Measurements from ENCODE around the gene NENF. TPM values are rescaled to one million over a fixed set of nuclear protein-coding genes. Genes with fewer than 3 reads are reported as not detected.
A peak's percentile ranks its signal among the peaks of the same experiment; 100 is the strongest.
"Not testable (repeated sequence)": the region's sequence is repeated elsewhere in the genome, so short reads cannot be mapped to it uniquely, and the experiment has no call there.

NENF gene
- total RNA-seq, 1 donor from 2014 or later = 110 TPM

- TF ChIP-seq CTCF (IDR thresholded peaks at IDR 0.05) = no peak
- TF ChIP-seq POLR2AphosphoS5 (IDR thresholded peaks at IDR 0.05; ENCODE audit: insufficient read depth in 1 of 2, low read depth in 1 of 2) = no peak
- H3K9me3 ChIP-seq = no peaks in the 10 kb centered on the region
- peaks cover 20% of the 10 kb centered on the region for H3K4me1 ChIP-seq
- no peak overlapping the region for H3K27ac ChIP-seq
- intact Hi-C loops (cut with DNase I) = loop anchor here (10.0 kb wide), 2 partner anchors 131 to 311 kb away; partner anchors contain the start of gene ATF3
- H3K27me3 ChIP-seq = no peaks in the 10 kb centered on the region
- H3K36me3 ChIP-seq = no peaks in the 10 kb centered on the region
- DNase-seq (ENCODE audit: extremely low spot score in 2 of 2) = no peak
- no peak overlapping the region for H3K4me3 ChIP-seq
These were observed 41.0 kb downstream of the NENF start for GRCh38 chr1:212473729-212474128.

GRCh38 chr1:212475151-212475550, 42.4 kb downstream of the NENF start:
- no peak for DNase-seq (ENCODE audit: extremely low spot score in 2 of 2)

GRCh38 chr1:212475831-212476230, 43.1 kb downstream of the NENF start:
- H3K4me1 ChIP-seq; H3K9me3 ChIP-seq; DNase-seq (ENCODE audit: extremely low spot score in 2 of 2); H3K4me3 ChIP-seq; H3K27me3 ChIP-seq; H3K27ac ChIP-seq; H3K36me3 ChIP-seq: not testable (repeated sequence)
- intact Hi-C loops (cut with DNase I) = loop anchor here (10.0 kb wide), 2 partner anchors 129 to 309 kb away; partner anchors contain the start of gene ATF3

More at GRCh38 chr1:212475151-212475550, 42.4 kb downstream of the NENF start:
- H3K36me3 ChIP-seq = no peaks in the 10 kb centered on the region
- peaks cover 11% of the 10 kb centered on the region for H3K4me1 ChIP-seq
- H3K27ac ChIP-seq = no peak overlapping the region
- H3K27me3 ChIP-seq = no peaks in the 10 kb centered on the region
- TF ChIP-seq POLR2AphosphoS5 (IDR thresholded peaks at IDR 0.05; ENCODE audit: insufficient read depth in 1 of 2, low read depth in 1 of 2) = no peak
- TF ChIP-seq POLR2A (IDR thresholded peaks at IDR 0.05) = no peak
- TF ChIP-seq CTCF (IDR thresholded peaks at IDR 0.05) = no peak
- intact Hi-C loops (cut with DNase I) = loop anchor here (10.0 kb wide), 2 partner anchors 130 to 310 kb away; partner anchors contain the start of gene ATF3
- no peaks in the 10 kb centered on the region for H3K9me3 ChIP-seq
- H3K4me3 ChIP-seq = no peak overlapping the region

GRCh38 chr1:212477014-212477679, 44.4 kb downstream of the NENF start:
- Histone ChIP-seq H3K9me3 (no peaks in the 10 kb centered on the region), H3K36me3 (no peaks in the 10 kb centered on the region), H3K27ac (no peak overlapping the region), H3K4me1 (peaks cover 6% of the 10 kb centered on the region), H3K27me3 (no peaks in the 10 kb centered on the region), H3K4me3 (no peak overlapping the region)
- no peak for DNase-seq (ENCODE audit: extremely low spot score in 2 of 2)
- intact Hi-C loops (cut with DNase I) = loop anchor here (10.0 kb wide), 2 partner anchors 128 to 308 kb away; partner anchors contain the start of gene ATF3
- TF ChIP-seq POLR2AphosphoS5 (IDR thresholded peaks at IDR 0.05; ENCODE audit: insufficient read depth in 1 of 2, low read depth in 1 of 2) (peak in 1 of 2 donors; percentile 10), CTCF (IDR thresholded peaks at IDR 0.05) (peak; percentile 75 to 87 (median 75)), POLR2A (IDR thresholded peaks at IDR 0.05) (no peak)

GRCh38 chr1:212477680-212478466, 45.2 kb downstream of the NENF start:
- Histone ChIP-seq H3K27me3 (no peaks in the 10 kb centered on the region), H3K27ac (no peak overlapping the region), H3K4me3 (no peak overlapping the region), H3K36me3 (no peaks in the 10 kb centered on the region), H3K9me3 (no peaks in the 10 kb centered on the region), H3K4me1 (peaks cover 6% of the 10 kb centered on the region)
- intact Hi-C loops (cut with DNase I) = loop anchor here (10.0 kb wide), 2 partner anchors 127 to 307 kb away; partner anchors contain the start of gene ATF3
- DNase-seq (ENCODE audit: extremely low spot score in 2 of 2) = no peak
- no peak for TF ChIP-seq POLR2AphosphoS5 (IDR thresholded peaks at IDR 0.05; ENCODE audit: insufficient read depth in 1 of 2, low read depth in 1 of 2)
- TF ChIP-seq POLR2A (IDR thresholded peaks at IDR 0.05) = no peak
- no peak for TF ChIP-seq CTCF (IDR thresholded peaks at IDR 0.05)
